ENCODE results near the gene NTRK3.
"Not testable (repeated sequence)": the region's sequence is repeated elsewhere in the genome, so short reads cannot be mapped to it uniquely, and the experiment has no call there.

The NTRK3 gene

DNA sequence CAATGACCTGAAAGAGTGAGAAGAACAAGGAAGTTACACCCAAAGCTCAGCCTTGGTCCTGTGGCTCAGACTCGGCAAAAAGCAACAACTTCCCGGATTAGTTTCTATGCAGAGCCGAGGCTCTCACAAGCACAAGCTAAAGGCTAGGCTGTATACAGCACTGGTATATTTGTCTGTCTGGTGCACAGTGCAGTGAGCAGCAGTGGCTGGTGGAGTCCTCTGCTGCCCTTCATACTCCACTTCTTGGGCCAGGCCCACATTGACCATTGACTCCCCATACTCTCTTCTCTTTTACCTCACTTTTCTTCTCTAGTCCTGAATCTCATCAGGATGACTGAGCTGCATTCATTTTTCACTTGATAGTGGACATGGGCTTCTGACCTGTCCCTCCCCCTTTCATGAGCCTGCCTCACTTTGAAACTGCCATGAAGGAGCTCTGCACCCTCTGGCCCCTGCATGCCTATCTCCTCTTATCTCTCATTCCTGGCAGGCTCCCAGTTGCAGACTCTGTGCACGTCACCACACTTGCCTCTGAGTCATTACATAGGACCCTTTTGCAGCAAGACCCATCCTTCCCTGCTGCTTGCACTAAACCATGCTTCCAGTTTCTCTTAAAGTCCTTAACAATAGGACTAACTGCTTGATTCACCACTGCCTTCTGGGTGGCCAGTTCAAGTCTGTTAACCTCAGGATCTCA lies 379.3 kb downstream of the NTRK3 start:
- DNase-seq (ENCODE audit: low spot score), result no peak

DNA sequence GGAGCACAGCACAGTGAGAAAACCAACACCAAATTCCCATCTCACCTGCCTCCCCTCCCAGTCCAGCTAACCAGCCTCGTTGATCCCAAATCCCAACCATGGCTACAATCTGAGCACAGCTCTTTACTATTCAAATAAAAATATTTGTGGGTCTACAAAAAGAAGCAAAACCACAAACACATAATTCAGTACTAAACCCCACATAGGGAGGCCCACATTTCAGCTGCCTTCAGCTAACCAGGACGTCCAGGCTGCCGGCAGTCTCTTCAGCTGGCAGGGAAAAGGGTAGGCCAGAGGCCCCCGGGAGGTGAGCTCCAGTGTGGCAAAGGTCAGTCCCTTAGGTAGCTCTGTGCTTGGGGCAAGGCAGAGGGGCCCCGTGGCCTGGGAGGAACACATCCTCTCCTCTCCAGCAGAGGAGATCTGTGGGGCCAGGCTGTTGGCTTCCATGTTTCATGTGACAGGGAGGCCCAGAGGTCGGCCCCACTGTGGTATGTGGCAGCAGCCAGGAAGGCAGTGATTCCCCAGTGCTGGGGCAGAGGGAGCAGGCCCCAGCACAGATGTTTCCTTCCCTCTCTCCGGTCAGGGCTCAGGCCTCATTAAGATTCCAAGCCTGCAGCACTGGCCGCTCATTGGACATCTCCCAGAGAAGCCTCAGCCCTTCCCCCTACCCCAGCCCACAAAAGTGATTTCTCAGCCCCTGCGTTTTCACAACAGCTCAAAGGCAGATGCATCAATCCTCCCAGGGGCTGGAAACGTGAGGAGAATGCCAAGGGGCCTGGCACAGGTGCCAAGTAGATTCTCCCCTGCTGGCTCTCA lies 381.4 kb downstream of the NTRK3 start:
- DNase-seq (ENCODE audit: low spot score), result no peak

DNA sequence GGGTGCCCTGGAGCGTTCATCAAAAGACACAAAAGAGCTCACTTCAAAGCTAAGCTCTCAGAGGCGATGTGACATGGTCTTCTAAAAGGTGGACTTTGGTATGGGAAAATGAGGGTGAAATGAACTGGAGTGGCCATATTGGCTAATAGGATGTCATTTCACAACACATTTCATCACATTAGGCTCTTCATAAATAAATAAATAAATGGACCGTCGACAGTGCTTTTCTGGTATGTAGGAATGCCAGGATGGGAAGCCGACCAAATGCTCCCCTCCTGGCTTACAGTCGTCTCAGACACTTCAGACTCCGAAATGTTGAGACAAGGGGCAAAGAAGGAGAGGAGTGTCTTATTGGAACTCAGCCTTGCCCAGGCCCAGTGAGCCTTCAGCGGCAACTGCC lies 383.0 kb downstream of the NTRK3 start:
- no peak for DNase-seq (ENCODE audit: low spot score)

DNA sequence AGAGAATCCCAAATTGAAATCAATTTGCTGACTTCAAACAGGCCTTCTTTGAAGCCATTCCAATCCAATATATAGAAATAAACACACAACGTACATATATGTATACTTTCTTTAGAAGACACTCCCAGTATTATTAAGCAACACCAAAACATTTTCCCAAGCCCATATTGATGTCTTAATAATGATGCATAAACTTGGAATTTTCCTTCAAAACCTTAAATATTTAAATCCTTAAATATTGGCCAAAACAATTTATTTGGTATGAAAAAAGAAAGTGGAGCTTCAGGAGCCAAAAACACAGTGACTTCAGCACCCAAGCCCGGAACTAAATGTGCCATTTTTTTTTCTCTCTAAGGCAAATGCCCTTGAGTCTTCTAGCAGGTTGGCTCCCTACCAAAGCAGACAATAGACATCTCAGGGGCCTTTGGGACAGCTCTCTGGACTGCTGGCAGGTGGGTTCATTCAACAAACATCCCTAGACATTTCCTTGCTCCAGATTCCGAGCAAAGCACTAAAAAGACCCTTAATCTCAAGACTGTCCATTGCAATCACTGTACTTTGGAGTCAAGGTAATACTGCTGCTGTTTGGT lies 384.7 kb downstream of the NTRK3 start:
- DNase-seq (ENCODE audit: low spot score), result no peak

DNA sequence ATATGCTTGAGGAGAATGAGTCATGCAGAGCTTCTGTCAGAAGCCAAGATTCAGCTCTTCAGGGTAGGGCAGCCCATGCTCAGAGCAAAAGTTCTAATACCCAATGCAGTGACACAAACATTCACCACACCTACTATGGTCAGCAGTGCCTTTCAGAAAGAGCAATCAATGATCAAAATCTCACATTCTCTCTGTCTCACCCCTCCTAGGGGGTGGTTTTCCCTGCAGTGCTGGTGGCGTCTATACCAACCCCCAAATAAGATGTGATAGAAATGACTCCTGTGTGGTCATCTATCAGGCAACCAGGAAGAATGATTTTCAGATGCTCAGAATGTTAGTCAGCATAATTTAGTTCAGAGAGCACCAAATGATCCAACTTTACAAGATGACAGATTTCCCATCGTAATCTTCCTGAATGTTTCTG lies 385.3 kb downstream of the NTRK3 start:
- DNase-seq (ENCODE audit: low spot score), result no peak

DNA sequence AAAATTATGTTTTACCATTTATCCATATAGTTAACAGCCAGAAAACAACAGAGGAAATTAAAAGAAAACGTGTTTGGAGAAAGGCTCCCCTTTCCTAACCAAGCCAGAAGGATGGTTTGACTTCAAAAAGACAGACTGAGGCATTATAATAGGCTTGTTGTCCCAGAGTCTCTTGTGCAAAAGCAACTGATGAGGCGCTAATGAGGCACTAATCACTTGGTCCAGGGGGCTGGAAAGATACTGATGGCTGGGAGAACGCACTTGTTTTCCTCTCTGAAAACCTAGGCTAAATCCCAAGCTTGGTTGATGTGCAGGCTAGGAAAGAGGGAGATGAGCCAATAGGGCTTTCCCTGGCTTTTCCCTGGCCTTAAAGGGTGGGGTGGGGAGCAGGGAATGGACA lies 389.6 kb downstream of the NTRK3 start:
- DNase-seq (ENCODE audit: low spot score), result no peak

DNA sequence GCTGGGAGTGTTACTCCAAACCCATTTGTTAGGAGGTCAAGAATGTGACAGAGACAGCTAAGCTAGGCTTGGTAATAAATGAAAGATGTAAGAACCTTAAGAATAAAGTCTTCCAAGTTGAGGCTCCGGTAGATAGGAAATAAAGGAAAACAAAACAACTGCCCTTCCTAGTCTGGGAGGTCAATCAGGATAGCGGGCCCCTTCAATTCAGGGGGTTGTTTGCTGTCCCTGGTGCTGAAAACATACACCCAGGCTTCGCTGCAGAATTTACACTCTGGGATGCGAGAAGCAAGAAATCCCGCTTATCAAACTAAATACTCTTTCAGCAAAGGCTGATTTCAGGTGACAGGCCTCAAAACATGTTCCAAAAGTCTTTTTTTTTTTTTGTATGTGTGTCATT lies 393.4 kb downstream of the NTRK3 start:
- DNase-seq (ENCODE audit: low spot score), result no peak

DNA sequence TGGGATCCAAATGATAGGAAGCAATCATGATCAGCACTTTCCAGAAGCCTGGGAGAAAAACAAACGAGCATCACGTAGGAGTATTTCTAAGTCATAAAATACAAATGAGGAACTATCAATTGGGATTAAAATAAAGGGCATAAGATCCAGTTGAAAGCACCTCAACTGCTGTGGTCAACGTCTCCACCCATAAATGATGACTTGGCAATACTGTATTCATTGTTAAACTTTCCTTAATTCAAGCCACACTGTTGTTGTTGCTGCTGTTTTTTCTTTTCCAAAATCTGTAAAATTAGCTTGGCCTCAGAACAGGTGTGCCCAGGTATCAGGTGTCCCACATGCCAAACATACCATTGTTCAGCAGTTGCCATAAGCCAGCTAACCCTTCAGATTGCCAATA lies 395.8 kb downstream of the NTRK3 start:
- DNase-seq (ENCODE audit: low spot score), result no peak

DNA sequence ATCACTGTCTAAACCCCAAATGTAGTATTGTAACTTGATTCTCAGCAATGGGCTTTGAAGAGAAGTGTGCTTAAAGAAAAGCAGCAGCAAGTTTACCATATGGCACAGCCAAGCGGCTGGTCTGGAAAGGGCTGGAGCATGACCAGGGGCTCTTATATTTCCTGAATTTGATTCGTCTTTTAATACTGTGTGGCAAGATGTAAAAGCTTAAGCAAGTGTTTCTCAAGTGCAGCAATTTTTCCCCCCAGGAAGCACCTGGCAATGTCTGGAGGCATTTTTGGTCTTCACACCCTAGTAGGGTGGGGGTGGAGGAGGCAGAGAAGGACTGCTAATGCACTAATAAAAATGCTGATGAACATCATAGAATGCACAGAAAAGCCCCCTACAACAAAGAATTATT lies 397.9 kb downstream of the NTRK3 start:
- no peak for DNase-seq (ENCODE audit: low spot score)

DNA sequence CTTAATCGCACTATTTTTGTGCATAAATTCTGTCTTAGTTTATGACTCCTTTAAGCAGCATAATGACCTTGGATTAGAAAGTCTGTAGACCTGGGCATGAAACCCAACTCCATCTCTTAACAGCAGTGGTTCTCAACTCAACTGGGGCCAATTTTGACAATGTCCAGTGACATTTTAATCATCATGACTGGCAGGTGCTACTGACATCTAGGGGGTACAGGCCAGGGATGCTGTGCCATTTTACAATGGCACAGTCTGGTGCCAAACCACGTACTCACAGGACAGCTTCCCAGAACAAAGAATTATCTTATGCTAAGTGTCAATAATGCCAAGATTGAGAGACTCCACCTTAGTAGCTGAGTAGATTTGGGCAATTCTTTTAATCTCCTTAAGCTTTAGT lies 405.0 kb downstream of the NTRK3 start:
- no peak for DNase-seq (ENCODE audit: low spot score)

DNA sequence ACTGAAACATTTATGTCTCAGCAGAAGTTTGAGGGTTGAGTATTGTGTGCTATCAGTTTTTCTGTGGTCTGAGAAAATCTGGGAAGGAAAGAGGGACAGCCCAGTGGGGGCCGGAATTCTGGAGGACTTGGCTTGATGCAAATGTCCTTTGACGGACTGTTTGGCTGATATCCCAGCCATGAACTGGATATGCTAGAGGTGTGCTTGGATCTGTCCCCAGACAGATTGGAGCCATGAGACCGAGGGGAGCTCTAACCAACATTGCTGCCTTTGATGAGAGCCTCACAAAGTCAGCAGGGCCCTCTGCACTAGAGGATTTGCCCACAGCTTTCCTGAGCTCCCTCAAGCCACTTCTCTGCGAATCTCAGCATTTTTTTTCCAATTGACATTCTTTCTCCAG lies 405.6 kb downstream of the NTRK3 start:
- DNase-seq (ENCODE audit: low spot score), result no peak

DNA sequence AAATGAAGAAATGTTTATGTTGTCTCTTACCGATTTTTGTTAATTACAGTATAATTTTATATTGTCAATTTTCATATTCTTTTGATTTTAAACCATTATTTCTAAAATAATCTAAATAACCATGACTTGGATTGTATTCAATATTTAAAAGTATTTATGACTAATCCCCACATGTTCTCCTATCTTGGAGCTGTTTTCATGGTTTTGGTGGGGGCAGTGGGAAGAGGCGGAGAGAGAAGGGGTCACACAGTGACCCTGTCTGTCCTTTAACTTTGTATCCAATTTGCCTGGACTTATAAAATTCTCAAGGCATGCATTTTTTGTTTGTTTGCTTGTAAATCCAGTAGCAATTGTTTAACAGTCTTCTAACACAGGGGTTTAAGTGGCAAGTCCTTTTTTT lies 407.4 kb downstream of the NTRK3 start:
- no peak for DNase-seq (ENCODE audit: low spot score)

DNA sequence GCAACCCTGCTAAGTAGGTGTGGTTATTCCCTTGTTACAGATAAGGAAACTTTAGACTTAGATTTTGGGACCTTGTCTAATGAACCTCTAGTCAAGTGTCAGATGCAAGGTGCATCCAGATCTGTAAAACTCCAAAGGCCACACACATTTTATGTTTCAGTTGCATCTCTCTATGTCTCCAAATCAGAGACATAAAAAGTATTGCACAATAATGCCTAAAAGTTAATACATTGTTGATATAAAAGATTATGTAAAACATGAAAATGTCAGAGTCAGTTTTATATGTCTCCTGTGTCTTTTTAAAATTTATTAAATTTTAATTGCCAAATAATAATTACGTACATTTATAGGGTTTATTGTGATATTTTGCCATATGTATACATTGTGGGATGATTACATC lies 408.5 kb downstream of the NTRK3 start:
- DNase-seq (ENCODE audit: low spot score), result no peak

DNA sequence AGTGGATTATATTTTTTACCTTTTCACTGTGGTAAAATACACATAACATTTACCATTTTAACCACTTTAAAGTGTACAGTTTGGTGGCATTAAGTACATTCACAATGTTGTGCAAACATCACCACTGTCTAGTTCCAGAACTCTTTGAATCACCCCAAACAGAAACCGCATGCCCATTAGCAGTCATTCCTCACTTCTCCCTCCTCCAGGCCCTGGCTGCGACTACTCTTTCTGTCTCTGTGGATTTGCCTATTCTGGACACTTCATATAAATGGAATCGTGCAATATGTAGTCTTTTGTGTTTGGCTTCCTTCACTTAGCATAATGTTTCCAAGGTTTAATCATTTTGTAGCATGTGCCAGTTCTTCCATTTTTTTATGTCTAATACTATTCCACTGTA lies 409.8 kb downstream of the NTRK3 start:
- no peak for DNase-seq (ENCODE audit: low spot score)

DNA sequence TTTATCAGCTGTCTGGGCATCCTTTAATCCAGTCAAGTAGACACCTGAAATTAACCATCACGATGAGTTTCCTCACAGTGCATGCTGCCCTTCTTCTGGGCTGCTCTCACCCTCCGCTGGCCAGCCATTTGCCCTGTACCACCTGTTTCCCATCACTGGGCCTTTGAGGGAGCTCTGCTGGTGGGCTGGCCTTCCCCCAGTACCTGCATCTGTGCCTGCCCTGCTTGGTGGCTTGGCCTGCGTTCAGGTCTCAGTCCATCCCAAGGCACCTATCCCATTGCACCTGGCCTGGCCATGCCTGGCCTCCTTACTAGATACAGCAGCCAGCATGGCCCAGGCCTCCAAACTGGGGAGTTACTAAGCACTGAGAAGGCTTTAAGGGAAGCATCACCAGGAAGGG lies 413.2 kb downstream of the NTRK3 start:
- no peak for DNase-seq (ENCODE audit: low spot score)

DNA sequence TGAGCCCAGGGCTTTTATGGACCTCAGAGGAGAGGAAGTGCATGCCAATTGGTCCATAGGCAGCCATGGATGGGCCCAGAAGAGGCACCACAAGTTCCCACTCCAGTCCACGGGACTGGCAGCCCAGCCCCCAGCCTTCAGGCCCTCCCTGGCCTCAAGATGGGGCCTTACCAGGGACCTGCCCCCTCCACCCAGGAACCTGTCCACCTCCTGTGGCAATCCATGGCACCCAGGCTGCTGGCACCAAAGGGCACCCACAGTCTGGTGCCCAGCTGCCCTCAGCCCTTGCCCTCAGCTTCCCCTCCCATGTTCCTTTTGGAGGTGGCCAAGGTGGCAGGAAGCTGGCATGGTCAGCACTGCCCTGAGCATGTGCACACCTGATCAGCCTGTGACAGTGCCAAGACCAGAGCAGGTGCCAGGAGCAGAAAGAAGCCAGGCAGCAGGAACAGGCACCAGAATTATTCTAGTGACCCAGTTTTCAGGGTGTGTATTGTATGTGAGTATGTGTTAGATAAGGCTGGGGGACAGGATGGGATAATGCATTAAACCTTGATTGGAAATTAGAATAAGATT lies 415.0 kb downstream of the NTRK3 start:
- no peak for DNase-seq (ENCODE audit: low spot score)

DNA sequence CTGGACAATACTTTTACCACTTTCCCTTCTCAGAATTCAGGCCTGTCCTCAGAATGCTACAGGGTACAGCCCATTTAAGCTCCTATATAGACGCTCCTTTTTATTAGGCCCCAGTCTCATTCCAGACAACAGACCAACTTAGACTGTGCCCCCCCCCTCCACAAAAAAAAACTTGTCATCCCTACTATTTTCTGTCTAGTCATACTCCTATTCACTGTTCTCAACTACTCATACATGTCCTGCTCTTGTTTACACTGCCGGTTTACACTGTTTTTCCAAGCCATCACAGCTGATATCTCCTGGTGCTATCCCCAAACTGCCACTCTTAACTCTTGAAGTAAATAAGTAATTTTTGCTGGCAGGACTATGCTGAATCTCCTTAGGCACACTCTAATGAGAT lies 420.7 kb downstream of the NTRK3 start:
- not testable (repeated sequence) for DNase-seq (ENCODE audit: low spot score)

DNA sequence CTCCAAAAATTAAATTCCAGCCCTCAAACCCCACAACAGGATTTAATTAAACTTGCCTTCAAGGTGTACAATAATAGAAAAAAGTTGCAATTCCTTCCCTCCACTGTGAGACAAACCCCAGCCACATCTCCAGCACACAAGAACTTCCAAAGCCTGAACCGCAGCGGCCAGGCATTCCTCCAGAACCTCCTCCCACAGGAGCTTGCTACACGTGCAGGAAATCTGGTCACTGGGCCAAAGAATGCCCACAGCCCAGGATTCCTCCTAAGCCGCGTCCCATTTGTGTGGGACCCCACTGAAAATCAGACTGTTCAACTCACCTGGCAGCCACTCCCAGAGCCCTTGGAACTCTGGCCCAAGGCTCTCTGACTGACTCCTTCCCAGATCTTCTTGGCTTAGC lies 423.2 kb downstream of the NTRK3 start:
- not testable (repeated sequence) for DNase-seq (ENCODE audit: low spot score)

DNA sequence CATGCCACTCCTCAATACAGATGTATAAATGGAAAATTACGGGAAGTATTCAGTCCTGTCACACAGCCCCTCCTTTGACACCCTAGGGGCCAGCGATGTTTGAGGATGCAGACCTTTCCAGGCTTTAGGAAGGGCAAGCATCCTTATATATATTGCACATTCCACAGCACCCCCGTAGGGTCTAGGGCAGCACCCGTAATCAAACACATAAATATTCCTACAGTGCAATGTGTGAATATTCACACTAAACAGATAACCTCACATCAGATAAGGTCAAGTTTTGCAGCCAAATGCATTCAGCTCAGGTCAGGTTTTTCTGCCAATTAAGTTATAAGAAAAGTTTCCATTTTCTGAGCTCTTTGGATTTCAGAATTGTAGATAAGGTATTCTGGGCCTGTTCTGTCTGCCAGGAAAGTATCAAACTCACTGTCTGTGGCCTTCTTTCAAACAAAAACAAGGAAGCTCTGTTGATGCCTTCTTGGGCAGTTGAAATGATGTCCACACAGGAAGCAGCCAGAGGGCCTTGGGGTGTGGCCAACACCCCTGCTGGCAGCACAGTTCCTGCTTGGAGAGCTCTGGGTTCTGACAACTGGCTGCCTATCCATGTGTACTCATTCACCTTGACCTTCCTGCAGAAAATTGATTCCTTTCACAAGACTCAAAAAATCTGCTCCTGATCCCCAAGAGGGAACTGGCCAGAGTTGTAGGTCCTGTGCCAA lies 427.0 kb downstream of the NTRK3 start:
- DNase-seq (ENCODE audit: low spot score), result no peak

DNA sequence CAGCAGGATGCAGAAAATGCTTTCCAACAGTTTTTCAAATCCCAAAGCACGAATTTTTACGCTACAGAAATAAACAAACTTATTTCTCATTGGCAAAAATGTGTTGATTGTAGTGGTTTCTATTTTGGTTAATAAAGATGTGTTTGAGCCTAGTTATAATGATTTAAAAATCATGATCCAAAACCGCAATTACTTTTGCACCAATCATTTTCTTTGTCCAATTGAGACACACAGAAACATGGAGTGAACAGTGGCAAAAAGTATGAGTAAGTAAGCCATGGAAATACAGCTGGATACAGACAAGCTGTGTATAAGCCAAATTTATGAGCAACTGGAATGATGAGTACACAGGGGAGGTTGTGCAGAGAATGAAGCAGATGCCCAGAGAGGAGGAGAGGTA lies 427.9 kb downstream of the NTRK3 start:
- no peak for DNase-seq (ENCODE audit: low spot score)

DNA sequence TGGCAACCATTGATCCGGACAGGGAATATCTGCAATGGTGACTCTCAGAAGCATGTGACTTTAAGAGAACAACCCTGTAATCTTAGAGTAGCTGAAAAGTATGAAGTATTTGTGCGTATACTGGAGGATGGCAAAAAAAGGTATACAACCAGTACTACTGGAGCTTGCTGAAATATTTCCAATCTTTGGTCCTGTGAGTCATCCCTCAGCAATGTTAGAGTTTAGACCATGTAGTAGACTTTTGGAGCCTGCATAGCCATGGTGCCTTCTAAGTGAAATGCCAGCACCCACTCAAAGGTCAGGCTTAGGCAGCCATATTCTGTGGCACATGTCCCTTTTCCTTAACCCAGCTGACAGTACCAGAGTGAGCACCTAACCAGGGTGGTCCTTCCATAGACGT lies 429.4 kb downstream of the NTRK3 start:
- DNase-seq (ENCODE audit: low spot score), result no peak

DNA sequence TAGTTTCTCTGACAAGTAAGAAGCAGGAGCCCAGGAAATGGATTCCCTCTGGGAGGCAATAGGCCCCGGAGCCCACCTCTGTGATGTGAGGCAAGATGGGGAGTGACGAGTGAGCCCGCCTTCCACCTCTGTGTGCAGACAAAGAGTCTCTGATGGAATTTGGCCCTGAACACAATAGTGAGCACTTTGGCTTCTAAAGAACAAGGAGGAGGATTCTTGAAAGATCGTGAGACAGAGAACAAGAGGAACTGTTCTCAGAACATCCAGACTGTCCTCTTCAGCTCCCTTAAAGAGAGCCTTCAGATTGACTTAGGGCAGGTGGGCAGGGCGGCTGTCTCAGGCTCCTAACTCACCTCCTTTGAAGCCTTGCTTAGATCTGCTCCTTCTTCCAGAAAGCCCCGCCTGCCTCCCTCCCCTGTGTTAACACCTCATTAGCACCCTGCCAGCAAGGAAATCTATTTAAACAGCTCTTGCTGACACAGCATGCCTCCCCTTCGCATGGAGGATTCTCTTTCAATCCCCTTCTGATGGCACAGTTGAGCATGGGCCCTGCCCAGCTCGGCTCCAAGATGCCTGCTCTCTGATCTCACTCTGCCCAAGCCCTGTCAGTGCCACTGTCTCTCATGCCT lies 430.3 kb downstream of the NTRK3 start:
- no peak for DNase-seq (ENCODE audit: low spot score)

Data from hepatic stellate cell (primary cell).